K562 (cell line): ENCODE results near the gene WFDC8.
"Not testable (repeated sequence)": the region's sequence is repeated elsewhere in the genome, so short reads cannot be mapped to it uniquely, and the experiment has no call there.

Experiments
- DACH1 ChIP-seq: fragments of 450-650 bp; IDR thresholded peaks from 2 replicates; pipeline ENCODE4 v1.6.1; 2018; ENCODE audit not compliant: partially characterized antibody
- POLR2AphosphoS5 ChIP-seq: IDR thresholded peaks from 2 replicates; pipeline ENCODE4 v1.6.1; 2011; ENCODE audit warnings: mild to moderate bottlenecking, low read depth, low read length, moderate library complexity; ENCODE audit not compliant: control insufficient read depth, insufficient read depth
- SMC3 ChIP-seq: conservative IDR thresholded peaks from 2 replicates; pipeline ENCODE4 v1.6.1; 2011; ENCODE audit warnings: low read depth, low read length, improper control_type of control experiment; ENCODE audit not compliant: insufficient read depth
- TRIM24 ChIP-seq, 2 experiments: fragments of 450-650 bp; IDR thresholded peaks; 2 replicates each; pipeline ENCODE4 v1.6.1; 2016
- ZFX ChIP-seq: sonication (generic); formaldehyde crosslinking; IDR thresholded peaks from 2 replicates; pipeline ENCODE4 v1.8.0; 2022; ENCODE audit warnings: mild to moderate bottlenecking, missing genetic modification reagents, moderate library complexity
- ZNF354B ChIP-seq: fragments of 250-450 bp; sonication (Bioruptor Pico); IDR thresholded peaks from 2 replicates; pipeline ENCODE4 v1.4.0; 2020
- ZNF644 ChIP-seq: fragments of 200-800 bp; sonication (Bioruptor generic); IDR thresholded peaks from 2 replicates; pipeline ENCODE4 v1.6.1; 2016; ENCODE audit warnings: low read depth, missing genetic modification characterization, missing compliant biosample characterization
- TF ChIP-seq, protein P1 (sequence below): fragments of 450-650 bp; IDR thresholded peaks from 2 replicates; pipeline ENCODE4 v1.6.1; 2016
- TF ChIP-seq, protein P2 (sequence below): sonication (generic); formaldehyde crosslinking; IDR thresholded peaks from 2 replicates; pipeline ENCODE4 v1.8.1; 2022; ENCODE audit warnings: missing genetic modification reagents
- TF ChIP-seq, protein P3 (sequence below): sonication (generic); formaldehyde crosslinking; IDR thresholded peaks from 2 replicates; pipeline ENCODE4 v1.4.0; 2020; ENCODE audit warnings: mild to moderate bottlenecking, missing genetic modification reagents
- TF ChIP-seq, protein P4 (sequence below), 2 experiments: fragments of 450-650 bp; formaldehyde crosslinking in 1 of 2; IDR thresholded peaks; 2 replicates each; pipeline versions ENCODE4 v1.4.0 to v1.6.1; 2014 to 2020; ENCODE audit warnings: mild to moderate bottlenecking in 2 of 2, borderline replicate concordance in 1 of 2, low read depth in 1 of 2
- TF ChIP-seq, protein P5 (sequence below), 3 experiments: IDR thresholded peaks in 2 of 3; conservative IDR thresholded peaks in 1 of 3; 2 replicates each; pipeline ENCODE4 v1.5.1; 2011 to 2012; ENCODE audit warnings: low read length in 3 of 3, mild to moderate bottlenecking in 3 of 3, control low read depth in 2 of 3, improper control_type of control experiment in 1 of 3, inconsistent platforms in 1 of 3, low read depth in 1 of 3, mixed read lengths in 1 of 3, moderate library complexity in 1 of 3; ENCODE audit not compliant: insufficient read depth in 2 of 3
- TF ChIP-seq, protein P6 (sequence below): fragments of 450-650 bp; IDR thresholded peaks from 2 replicates; pipeline ENCODE4 v1.7.1; 2018; ENCODE audit warnings: mild to moderate bottlenecking, low read depth; ENCODE audit not compliant: partially characterized antibody

DNA sequence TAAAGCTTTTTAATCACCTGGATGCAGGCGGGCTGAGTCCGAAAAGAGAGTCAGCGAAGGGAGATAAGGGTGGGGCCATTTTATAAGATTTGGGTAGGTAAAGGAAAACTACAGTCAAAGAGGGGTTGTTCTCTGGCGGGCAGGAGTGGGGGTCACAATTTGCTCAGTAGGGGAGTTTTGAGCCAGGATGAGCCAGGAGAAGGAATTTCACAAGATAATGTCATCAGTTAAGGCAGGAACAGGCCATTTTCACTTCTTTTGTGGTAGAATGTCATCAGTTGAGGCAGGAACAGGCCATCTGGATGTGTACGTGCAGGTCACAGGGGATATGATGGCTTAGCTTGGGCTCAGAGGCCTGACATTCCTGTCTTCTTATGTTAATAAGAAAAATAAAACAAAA, 5.2 kb upstream of the WFDC8 start:
- not testable (repeated sequence) for TF ChIP-seq ZNF354B (CRISPR knock-in tag); POLR2AphosphoS5; ZFX; DACH1; TRIM24 (IDR thresholded peaks at IDR 0.05); SMC3; ZNF644
- TF ChIP-seq, protein P1, sequence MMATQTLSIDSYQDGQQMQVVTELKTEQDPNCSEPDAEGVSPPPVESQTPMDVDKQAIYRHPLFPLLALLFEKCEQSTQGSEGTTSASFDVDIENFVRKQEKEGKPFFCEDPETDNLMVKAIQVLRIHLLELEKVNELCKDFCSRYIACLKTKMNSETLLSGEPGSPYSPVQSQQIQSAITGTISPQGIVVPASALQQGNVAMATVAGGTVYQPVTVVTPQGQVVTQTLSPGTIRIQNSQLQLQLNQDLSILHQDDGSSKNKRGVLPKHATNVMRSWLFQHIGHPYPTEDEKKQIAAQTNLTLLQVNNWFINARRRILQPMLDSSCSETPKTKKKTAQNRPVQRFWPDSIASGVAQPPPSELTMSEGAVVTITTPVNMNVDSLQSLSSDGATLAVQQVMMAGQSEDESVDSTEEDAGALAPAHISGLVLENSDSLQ, result not testable (repeated sequence)
- TF ChIP-seq, protein P2, sequence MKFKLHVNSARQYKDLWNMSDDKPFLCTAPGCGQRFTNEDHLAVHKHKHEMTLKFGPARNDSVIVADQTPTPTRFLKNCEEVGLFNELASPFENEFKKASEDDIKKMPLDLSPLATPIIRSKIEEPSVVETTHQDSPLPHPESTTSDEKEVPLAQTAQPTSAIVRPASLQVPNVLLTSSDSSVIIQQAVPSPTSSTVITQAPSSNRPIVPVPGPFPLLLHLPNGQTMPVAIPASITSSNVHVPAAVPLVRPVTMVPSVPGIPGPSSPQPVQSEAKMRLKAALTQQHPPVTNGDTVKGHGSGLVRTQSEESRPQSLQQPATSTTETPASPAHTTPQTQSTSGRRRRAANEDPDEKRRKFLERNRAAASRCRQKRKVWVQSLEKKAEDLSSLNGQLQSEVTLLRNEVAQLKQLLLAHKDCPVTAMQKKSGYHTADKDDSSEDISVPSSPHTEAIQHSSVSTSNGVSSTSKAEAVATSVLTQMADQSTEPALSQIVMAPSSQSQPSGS, result not testable (repeated sequence)
- TF ChIP-seq, protein P3, sequence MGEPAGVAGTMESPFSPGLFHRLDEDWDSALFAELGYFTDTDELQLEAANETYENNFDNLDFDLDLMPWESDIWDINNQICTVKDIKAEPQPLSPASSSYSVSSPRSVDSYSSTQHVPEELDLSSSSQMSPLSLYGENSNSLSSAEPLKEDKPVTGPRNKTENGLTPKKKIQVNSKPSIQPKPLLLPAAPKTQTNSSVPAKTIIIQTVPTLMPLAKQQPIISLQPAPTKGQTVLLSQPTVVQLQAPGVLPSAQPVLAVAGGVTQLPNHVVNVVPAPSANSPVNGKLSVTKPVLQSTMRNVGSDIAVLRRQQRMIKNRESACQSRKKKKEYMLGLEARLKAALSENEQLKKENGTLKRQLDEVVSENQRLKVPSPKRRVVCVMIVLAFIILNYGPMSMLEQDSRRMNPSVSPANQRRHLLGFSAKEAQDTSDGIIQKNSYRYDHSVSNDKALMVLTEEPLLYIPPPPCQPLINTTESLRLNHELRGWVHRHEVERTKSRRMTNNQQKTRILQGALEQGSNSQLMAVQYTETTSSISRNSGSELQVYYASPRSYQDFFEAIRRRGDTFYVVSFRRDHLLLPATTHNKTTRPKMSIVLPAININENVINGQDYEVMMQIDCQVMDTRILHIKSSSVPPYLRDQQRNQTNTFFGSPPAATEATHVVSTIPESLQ (CRISPR knock-in tag), result not testable (repeated sequence)
- TF ChIP-seq, protein P4, sequence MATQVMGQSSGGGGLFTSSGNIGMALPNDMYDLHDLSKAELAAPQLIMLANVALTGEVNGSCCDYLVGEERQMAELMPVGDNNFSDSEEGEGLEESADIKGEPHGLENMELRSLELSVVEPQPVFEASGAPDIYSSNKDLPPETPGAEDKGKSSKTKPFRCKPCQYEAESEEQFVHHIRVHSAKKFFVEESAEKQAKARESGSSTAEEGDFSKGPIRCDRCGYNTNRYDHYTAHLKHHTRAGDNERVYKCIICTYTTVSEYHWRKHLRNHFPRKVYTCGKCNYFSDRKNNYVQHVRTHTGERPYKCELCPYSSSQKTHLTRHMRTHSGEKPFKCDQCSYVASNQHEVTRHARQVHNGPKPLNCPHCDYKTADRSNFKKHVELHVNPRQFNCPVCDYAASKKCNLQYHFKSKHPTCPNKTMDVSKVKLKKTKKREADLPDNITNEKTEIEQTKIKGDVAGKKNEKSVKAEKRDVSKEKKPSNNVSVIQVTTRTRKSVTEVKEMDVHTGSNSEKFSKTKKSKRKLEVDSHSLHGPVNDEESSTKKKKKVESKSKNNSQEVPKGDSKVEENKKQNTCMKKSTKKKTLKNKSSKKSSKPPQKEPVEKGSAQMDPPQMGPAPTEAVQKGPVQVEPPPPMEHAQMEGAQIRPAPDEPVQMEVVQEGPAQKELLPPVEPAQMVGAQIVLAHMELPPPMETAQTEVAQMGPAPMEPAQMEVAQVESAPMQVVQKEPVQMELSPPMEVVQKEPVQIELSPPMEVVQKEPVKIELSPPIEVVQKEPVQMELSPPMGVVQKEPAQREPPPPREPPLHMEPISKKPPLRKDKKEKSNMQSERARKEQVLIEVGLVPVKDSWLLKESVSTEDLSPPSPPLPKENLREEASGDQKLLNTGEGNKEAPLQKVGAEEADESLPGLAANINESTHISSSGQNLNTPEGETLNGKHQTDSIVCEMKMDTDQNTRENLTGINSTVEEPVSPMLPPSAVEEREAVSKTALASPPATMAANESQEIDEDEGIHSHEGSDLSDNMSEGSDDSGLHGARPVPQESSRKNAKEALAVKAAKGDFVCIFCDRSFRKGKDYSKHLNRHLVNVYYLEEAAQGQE (IDR thresholded peaks at IDR 0.05; ENCODE audit: borderline replicate concordance), result not testable (repeated sequence)
- TF ChIP-seq, protein P4 (CRISPR knock-in tag; IDR thresholded peaks at IDR 0.05; ENCODE audit: low read depth), result not testable (repeated sequence)
- TF ChIP-seq, protein P5, sequence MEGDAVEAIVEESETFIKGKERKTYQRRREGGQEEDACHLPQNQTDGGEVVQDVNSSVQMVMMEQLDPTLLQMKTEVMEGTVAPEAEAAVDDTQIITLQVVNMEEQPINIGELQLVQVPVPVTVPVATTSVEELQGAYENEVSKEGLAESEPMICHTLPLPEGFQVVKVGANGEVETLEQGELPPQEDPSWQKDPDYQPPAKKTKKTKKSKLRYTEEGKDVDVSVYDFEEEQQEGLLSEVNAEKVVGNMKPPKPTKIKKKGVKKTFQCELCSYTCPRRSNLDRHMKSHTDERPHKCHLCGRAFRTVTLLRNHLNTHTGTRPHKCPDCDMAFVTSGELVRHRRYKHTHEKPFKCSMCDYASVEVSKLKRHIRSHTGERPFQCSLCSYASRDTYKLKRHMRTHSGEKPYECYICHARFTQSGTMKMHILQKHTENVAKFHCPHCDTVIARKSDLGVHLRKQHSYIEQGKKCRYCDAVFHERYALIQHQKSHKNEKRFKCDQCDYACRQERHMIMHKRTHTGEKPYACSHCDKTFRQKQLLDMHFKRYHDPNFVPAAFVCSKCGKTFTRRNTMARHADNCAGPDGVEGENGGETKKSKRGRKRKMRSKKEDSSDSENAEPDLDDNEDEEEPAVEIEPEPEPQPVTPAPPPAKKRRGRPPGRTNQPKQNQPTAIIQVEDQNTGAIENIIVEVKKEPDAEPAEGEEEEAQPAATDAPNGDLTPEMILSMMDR (IDR thresholded peaks at IDR 0.05 in 2 of 3, conservative IDR thresholded peaks at IDR 0.05 in 1 of 3; ENCODE audit: insufficient read depth in 2 of 3, low read depth in 1 of 3, low read length in 3 of 3), result not testable (repeated sequence)
- TF ChIP-seq, protein P6, sequence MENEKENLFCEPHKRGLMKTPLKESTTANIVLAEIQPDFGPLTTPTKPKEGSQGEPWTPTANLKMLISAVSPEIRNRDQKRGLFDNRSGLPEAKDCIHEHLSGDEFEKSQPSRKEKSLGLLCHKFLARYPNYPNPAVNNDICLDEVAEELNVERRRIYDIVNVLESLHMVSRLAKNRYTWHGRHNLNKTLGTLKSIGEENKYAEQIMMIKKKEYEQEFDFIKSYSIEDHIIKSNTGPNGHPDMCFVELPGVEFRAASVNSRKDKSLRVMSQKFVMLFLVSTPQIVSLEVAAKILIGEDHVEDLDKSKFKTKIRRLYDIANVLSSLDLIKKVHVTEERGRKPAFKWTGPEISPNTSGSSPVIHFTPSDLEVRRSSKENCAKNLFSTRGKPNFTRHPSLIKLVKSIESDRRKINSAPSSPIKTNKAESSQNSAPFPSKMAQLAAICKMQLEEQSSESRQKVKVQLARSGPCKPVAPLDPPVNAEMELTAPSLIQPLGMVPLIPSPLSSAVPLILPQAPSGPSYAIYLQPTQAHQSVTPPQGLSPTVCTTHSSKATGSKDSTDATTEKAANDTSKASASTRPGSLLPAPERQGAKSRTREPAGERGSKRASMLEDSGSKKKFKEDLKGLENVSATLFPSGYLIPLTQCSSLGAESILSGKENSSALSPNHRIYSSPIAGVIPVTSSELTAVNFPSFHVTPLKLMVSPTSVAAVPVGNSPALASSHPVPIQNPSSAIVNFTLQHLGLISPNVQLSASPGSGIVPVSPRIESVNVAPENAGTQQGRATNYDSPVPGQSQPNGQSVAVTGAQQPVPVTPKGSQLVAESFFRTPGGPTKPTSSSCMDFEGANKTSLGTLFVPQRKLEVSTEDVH, result not testable (repeated sequence)
